Liver (tissue), 9 donors: ENCODE measurements around the gene SERPINI1. TPM values are rescaled to one million over a fixed set of nuclear protein-coding genes. Genes with fewer than 3 reads are reported as not detected.
A peak's percentile ranks its signal among the peaks of the same experiment; 100 is the strongest.

ENCODE experiments used
- DNase-seq: peaks from one replicate; pipeline ENCODE4 v3.0.0-alpha.2; 2017; ENCODE audit warnings: low spot score
- H3K27ac ChIP-seq, 2 donors: one replicate each; pipeline ENCODE4 v1.7.0; 2013; ENCODE audit warnings: inconsistent platforms in 2 of 2, low read length in 2 of 2, control low read depth in 1 of 2, low read depth in 1 of 2, mild to moderate bottlenecking in 1 of 2
- H3K27me3 ChIP-seq, 4 donors: one replicate each; pipeline versions ENCODE4 v1.6.1 to v1.7.0; 2013; ENCODE audit warnings: low read length in 3 of 4, inconsistent platforms in 1 of 4, mild to moderate bottlenecking in 1 of 4, moderate library complexity in 1 of 4; ENCODE audit not compliant: control insufficient read depth in 4 of 4, insufficient read depth in 4 of 4
- H3K36me3 ChIP-seq, 4 donors: one replicate each; pipeline versions ENCODE4 v1.6.1 to v1.7.0; 2013; ENCODE audit warnings: low read length in 3 of 4, mild to moderate bottlenecking in 3 of 4, low read depth in 1 of 4, moderate library complexity in 1 of 4; ENCODE audit not compliant: control insufficient read depth in 4 of 4, insufficient read depth in 3 of 4
- H3K4me1 ChIP-seq, 4 donors: one replicate each; pipeline versions ENCODE4 v1.6.1 to v1.7.0; 2013; ENCODE audit warnings: low read length in 3 of 4, mild to moderate bottlenecking in 3 of 4, moderate library complexity in 1 of 4; ENCODE audit not compliant: control insufficient read depth in 4 of 4, insufficient read depth in 4 of 4
- H3K4me3 ChIP-seq, 3 donors: one replicate each; pipeline versions ENCODE4 v1.6.1 to v1.7.0; 2013; ENCODE audit warnings: low read length in 3 of 3, control low read depth in 1 of 3, low read depth in 1 of 3, mild to moderate bottlenecking in 1 of 3
- H3K9ac ChIP-seq, 2 donors: one replicate each; pipeline ENCODE4 v1.7.0; 2013; ENCODE audit warnings: low read length in 2 of 2, mild to moderate bottlenecking in 2 of 2, moderate library complexity in 2 of 2, control low read depth in 1 of 2, low read depth in 1 of 2
- H3K9me3 ChIP-seq, 4 donors: one replicate each; pipeline versions ENCODE4 v1.6.1 to v1.7.0; 2013; ENCODE audit warnings: low read length in 3 of 4; ENCODE audit not compliant: control insufficient read depth in 4 of 4
- EGR1 ChIP-seq, 2 donors: IDR thresholded peaks; 2 replicates each; pipeline ENCODE4 v1.6.1; 2016 to 2018; ENCODE audit warnings: antibody characterized with exemption in 2 of 2, low read depth in 2 of 2
- GABPA ChIP-seq, 2 donors: IDR thresholded peaks in 1 of 2; conservative IDR thresholded peaks in 1 of 2; 2 replicates each; pipeline ENCODE4 v1.6.1; 2016; ENCODE audit warnings: antibody characterized with exemption in 2 of 2, mild to moderate bottlenecking in 1 of 2, moderate library complexity in 1 of 2
- HNF4A ChIP-seq, 2 donors: conservative IDR thresholded peaks; 2 replicates each; pipeline ENCODE4 v1.6.1; 2016; ENCODE audit warnings: antibody characterized with exemption in 2 of 2, mild to moderate bottlenecking in 2 of 2
- HNF4G ChIP-seq: IDR thresholded peaks from 2 replicates; pipeline ENCODE4 v1.6.1; 2016; ENCODE audit warnings: antibody characterized with exemption
- JUND ChIP-seq, 2 donors: IDR thresholded peaks; 2 replicates each; pipeline ENCODE4 v1.6.1; 2016; ENCODE audit warnings: antibody characterized with exemption in 2 of 2
- NR2F2 ChIP-seq: IDR thresholded peaks from 2 replicates; pipeline ENCODE4 v1.6.1; 2016; ENCODE audit warnings: antibody characterized with exemption
- RXRA ChIP-seq, 2 donors: IDR thresholded peaks; 2 replicates each; pipeline ENCODE4 v1.6.1; 2017 to 2018; ENCODE audit warnings: antibody characterized with exemption in 2 of 2, mild to moderate bottlenecking in 1 of 2
- SP1 ChIP-seq: IDR thresholded peaks from 2 replicates; pipeline ENCODE4 v1.6.1; 2018; ENCODE audit warnings: antibody characterized with exemption, mild to moderate bottlenecking
- TAF1 ChIP-seq: conservative IDR thresholded peaks from 2 replicates; pipeline ENCODE4 v1.6.1; 2016; ENCODE audit warnings: antibody characterized with exemption, mild to moderate bottlenecking
- YY1 ChIP-seq: IDR thresholded peaks from 2 replicates; pipeline ENCODE4 v1.6.1; 2016; ENCODE audit warnings: antibody characterized with exemption, mild to moderate bottlenecking
- WGBS: extraction: QIAGEN DNeasy Blood & Tissue Kit; methylation state at CpG from one replicate; pipeline ENCODE4 v1.1.7; 2013; 5-methylcytosine and 5-hydroxymethylcytosine counted together
- polyA plus RNA-seq, 2 donors: library from polyadenylated mRNA; stranded (reverse) in 1 of 2; unstranded in 1 of 2; fragments of 200-250 nt in 1 of 2; fragments of >200 nt in 1 of 2; fragmentation: Nextera tagmentation in 1 of 2; extraction: Ambion mirVana in 1 of 2; gene quantifications; one replicate each; pipeline versions ENCODE4 v1.2.1 to v1.2.3, GENCODE V29; 2013 to 2015
- total RNA-seq, 2 donors: library from RNA; depleted of rRNA; stranded (reverse); fragments of >200 nt; gene quantifications; one replicate each; pipeline ENCODE4 v1.2.3, GENCODE V29; 2014
- TF ChIP-seq, protein P1 (sequence below): fragments of 150-350 bp; IDR thresholded peaks from 2 replicates; pipeline ENCODE4 v1.5.1; 2017; ENCODE audit warnings: improper control_type of control experiment, low read depth, low read length; ENCODE audit not compliant: missing input control
- TF ChIP-seq, protein P2 (sequence below): IDR thresholded peaks from 2 replicates; pipeline ENCODE4 v1.6.1; 2016; ENCODE audit warnings: antibody characterized with exemption, mild to moderate bottlenecking
- TF ChIP-seq, protein P3 (sequence below): IDR thresholded peaks from 2 replicates; pipeline ENCODE4 v1.6.1; 2016; ENCODE audit warnings: antibody characterized with exemption
- TF ChIP-seq, protein P4 (sequence below): IDR thresholded peaks from 2 replicates; pipeline ENCODE4 v1.6.1; 2016; ENCODE audit warnings: antibody characterized with exemption
- donor health status: healthy.
- donor health status: healthy.
- donor health status: healthy.
- donor health status: healthy.
- donor health status: healthy.

Gene SERPINI1
- total and polyA plus RNA-seq, 4 donors, result 0.90 to 23.6 (median 1.9) TPM

DNA sequence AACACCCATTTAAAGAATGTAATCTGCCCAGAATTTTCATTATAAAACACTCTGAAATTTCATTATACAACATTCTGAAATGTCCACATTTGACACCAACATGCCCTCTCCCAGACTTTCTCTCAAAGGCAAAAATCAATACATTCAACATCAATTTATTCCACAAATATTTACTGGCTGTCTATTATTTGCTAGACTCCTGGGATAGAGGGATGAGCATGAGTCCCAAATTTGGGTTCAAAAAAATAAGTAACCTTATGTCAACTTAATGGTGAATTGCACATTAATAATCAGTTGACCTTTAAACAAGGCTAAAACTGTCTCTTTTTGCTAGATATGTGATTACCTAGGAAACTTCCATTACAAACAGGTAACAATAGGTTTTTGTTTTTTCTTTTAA lies 109.0 kb downstream of the SERPINI1 start:
- no peak overlapping the region for H3K4me3 ChIP-seq
- no peaks in the 10 kb centered on the region for H3K27me3 ChIP-seq
- DNase-seq, result no peak
- no peaks in the 10 kb centered on the region for H3K9me3 ChIP-seq
- peaks cover 0 to 8% (median 0%) of the 10 kb centered on the region in 4 donors for H3K4me1 ChIP-seq
- TF ChIP-seq, protein P1, sequence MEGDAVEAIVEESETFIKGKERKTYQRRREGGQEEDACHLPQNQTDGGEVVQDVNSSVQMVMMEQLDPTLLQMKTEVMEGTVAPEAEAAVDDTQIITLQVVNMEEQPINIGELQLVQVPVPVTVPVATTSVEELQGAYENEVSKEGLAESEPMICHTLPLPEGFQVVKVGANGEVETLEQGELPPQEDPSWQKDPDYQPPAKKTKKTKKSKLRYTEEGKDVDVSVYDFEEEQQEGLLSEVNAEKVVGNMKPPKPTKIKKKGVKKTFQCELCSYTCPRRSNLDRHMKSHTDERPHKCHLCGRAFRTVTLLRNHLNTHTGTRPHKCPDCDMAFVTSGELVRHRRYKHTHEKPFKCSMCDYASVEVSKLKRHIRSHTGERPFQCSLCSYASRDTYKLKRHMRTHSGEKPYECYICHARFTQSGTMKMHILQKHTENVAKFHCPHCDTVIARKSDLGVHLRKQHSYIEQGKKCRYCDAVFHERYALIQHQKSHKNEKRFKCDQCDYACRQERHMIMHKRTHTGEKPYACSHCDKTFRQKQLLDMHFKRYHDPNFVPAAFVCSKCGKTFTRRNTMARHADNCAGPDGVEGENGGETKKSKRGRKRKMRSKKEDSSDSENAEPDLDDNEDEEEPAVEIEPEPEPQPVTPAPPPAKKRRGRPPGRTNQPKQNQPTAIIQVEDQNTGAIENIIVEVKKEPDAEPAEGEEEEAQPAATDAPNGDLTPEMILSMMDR, result no peak
- TF ChIP-seq JUND (IDR thresholded peaks at IDR 0.05) (no peak), TAF1 (no peak), RXRA (IDR thresholded peaks at IDR 0.05) (peak; percentile 19), HNF4A (conservative IDR thresholded peaks at IDR 0.05) (peak in 1 of 2 donors; percentile 29)
- H3K27ac ChIP-seq, result no peak overlapping the region
- H3K36me3 ChIP-seq, result no peaks in the 10 kb centered on the region
- no peak overlapping the region for H3K9ac ChIP-seq

DNA sequence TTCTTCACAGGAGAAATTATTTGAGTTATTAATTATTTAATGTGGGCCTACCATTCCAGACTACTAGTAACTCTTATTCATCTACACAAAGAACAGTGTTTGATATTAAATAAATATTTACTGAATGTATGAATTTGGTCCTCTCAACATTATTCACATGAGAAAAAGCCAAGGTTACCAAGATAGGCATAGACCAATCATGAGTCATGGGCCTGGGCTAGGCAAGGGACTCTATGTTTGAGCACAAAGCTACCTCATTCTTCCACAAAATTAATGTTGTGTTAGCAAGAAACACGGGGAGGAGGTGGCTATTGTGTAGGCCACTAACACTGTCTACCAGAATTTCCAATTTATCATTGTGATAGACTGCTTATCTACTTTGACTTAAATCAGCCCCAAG lies 115.7 kb downstream of the SERPINI1 start:
- 62% methylated on average over 1 of the region's 1 CpG for WGBS
- Histone ChIP-seq H3K9ac (no peak overlapping the region), H3K27me3 (no peaks in the 10 kb centered on the region), H3K36me3 (no peaks in the 10 kb centered on the region), H3K4me1 (no peaks in the 10 kb centered on the region), H3K9me3 (no peaks in the 10 kb centered on the region), H3K27ac (no peak overlapping the region), H3K4me3 (no peak overlapping the region)
- TF ChIP-seq YY1 (no peak), JUND (IDR thresholded peaks at IDR 0.05) (no peak), RXRA (IDR thresholded peaks at IDR 0.05) (no peak), EGR1 (IDR thresholded peaks at IDR 0.05; ENCODE audit: low read depth in 2 of 2) (no peak), HNF4A (conservative IDR thresholded peaks at IDR 0.05) (no peak), TAF1 (no peak), SP1 (no peak), GABPA (IDR thresholded peaks at IDR 0.05 in 1 of 2, conservative IDR thresholded peaks at IDR 0.05 in 1 of 2) (no peak), NR2F2 (no peak), HNF4G (no peak)
- TF ChIP-seq, protein P2, sequence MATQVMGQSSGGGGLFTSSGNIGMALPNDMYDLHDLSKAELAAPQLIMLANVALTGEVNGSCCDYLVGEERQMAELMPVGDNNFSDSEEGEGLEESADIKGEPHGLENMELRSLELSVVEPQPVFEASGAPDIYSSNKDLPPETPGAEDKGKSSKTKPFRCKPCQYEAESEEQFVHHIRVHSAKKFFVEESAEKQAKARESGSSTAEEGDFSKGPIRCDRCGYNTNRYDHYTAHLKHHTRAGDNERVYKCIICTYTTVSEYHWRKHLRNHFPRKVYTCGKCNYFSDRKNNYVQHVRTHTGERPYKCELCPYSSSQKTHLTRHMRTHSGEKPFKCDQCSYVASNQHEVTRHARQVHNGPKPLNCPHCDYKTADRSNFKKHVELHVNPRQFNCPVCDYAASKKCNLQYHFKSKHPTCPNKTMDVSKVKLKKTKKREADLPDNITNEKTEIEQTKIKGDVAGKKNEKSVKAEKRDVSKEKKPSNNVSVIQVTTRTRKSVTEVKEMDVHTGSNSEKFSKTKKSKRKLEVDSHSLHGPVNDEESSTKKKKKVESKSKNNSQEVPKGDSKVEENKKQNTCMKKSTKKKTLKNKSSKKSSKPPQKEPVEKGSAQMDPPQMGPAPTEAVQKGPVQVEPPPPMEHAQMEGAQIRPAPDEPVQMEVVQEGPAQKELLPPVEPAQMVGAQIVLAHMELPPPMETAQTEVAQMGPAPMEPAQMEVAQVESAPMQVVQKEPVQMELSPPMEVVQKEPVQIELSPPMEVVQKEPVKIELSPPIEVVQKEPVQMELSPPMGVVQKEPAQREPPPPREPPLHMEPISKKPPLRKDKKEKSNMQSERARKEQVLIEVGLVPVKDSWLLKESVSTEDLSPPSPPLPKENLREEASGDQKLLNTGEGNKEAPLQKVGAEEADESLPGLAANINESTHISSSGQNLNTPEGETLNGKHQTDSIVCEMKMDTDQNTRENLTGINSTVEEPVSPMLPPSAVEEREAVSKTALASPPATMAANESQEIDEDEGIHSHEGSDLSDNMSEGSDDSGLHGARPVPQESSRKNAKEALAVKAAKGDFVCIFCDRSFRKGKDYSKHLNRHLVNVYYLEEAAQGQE, result no peak
- TF ChIP-seq, protein P3, sequence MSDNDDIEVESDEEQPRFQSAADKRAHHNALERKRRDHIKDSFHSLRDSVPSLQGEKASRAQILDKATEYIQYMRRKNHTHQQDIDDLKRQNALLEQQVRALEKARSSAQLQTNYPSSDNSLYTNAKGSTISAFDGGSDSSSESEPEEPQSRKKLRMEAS, result no peak
- TF ChIP-seq, protein P4, sequence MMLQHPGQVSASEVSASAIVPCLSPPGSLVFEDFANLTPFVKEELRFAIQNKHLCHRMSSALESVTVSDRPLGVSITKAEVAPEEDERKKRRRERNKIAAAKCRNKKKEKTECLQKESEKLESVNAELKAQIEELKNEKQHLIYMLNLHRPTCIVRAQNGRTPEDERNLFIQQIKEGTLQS, result no peak
- DNase-seq, result no peak
